ENCODE data around the gene CATSPER3.
A peak's percentile ranks its signal among the peaks of the same experiment; 100 is the strongest.

The CATSPER3 gene

DNA sequence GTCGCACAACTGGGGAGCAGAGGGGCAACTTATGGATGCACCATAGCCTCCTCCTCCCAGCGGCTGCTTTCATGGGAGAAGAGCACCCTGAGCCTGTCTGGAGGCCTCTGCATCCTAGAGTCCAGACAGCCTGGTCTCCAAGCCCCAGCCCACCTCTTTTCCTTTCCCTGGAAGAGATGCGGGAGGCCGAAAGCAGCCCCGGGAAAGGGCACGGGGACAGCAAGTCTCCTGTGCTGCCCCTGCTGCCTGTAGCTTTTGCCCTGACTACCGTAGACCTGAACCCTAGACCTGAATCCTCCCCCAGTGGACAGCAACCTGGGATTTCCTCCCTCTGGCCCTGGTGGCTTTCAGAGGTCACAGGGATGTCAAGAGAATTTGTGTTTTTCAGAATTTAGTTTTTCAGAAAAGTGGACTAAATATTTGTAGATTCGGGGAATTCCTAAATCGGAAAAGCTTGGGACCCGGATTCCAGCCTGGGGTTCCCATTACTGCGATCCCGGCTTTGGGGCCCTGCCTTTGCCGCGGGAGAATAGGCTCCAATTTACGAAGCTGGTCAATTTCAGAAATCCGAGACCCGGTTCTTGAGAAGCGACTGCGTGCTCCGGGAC lies 70.6 kb downstream of the CATSPER3 start:
- no peak overlapping the region for H3K27ac Mint-ChIP-seq
- no peak overlapping the region for H3K4me3 Mint-ChIP-seq
- peaks cover 92% of the 10 kb centered on the region for H3K27me3 Mint-ChIP-seq (ENCODE audit: low read depth, poor library complexity)
- TF ChIP-seq, protein P1, sequence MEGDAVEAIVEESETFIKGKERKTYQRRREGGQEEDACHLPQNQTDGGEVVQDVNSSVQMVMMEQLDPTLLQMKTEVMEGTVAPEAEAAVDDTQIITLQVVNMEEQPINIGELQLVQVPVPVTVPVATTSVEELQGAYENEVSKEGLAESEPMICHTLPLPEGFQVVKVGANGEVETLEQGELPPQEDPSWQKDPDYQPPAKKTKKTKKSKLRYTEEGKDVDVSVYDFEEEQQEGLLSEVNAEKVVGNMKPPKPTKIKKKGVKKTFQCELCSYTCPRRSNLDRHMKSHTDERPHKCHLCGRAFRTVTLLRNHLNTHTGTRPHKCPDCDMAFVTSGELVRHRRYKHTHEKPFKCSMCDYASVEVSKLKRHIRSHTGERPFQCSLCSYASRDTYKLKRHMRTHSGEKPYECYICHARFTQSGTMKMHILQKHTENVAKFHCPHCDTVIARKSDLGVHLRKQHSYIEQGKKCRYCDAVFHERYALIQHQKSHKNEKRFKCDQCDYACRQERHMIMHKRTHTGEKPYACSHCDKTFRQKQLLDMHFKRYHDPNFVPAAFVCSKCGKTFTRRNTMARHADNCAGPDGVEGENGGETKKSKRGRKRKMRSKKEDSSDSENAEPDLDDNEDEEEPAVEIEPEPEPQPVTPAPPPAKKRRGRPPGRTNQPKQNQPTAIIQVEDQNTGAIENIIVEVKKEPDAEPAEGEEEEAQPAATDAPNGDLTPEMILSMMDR (IDR thresholded peaks at IDR 0.05), result no peak
- H3K36me3 Mint-ChIP-seq (ENCODE audit: low read depth), result no peaks in the 10 kb centered on the region
- no peak for DNase-seq
- H3K4me1 Mint-ChIP-seq, result peaks cover 11% of the 10 kb centered on the region
- no peaks in the 10 kb centered on the region for H3K9me3 Mint-ChIP-seq

- no peak for DNase-seq
- H3K4me1 Mint-ChIP-seq, result peaks cover 9% of the 10 kb centered on the region
- no peak overlapping the region for H3K27ac Mint-ChIP-seq
- TF ChIP-seq, protein P1 (IDR thresholded peaks at IDR 0.05), result no peak
- no peaks in the 10 kb centered on the region for H3K9me3 Mint-ChIP-seq
- H3K27me3 Mint-ChIP-seq (ENCODE audit: low read depth, poor library complexity), result peaks cover 94% of the 10 kb centered on the region
- no peak overlapping the region for H3K4me3 Mint-ChIP-seq
- no peaks in the 10 kb centered on the region for H3K36me3 Mint-ChIP-seq (ENCODE audit: low read depth)
These were observed 71.1 kb downstream of the CATSPER3 start for GRCh38 chr5:135038813-135039270.

GRCh38 chr5:135039271-135040033 lies 71.7 kb downstream of the CATSPER3 start:
- peaks cover 98% of the 10 kb centered on the region for H3K27me3 Mint-ChIP-seq (ENCODE audit: low read depth, poor library complexity)
- no peak overlapping the region for H3K4me3 Mint-ChIP-seq
- H3K36me3 Mint-ChIP-seq (ENCODE audit: low read depth), result no peaks in the 10 kb centered on the region
- H3K27ac Mint-ChIP-seq, result no peak overlapping the region
- TF ChIP-seq, protein P1 (IDR thresholded peaks at IDR 0.05), result no peak
- H3K9me3 Mint-ChIP-seq, result no peaks in the 10 kb centered on the region
- peak; percentile 59 for DNase-seq
- H3K4me1 Mint-ChIP-seq, result peaks cover 7% of the 10 kb centered on the region

DNA sequence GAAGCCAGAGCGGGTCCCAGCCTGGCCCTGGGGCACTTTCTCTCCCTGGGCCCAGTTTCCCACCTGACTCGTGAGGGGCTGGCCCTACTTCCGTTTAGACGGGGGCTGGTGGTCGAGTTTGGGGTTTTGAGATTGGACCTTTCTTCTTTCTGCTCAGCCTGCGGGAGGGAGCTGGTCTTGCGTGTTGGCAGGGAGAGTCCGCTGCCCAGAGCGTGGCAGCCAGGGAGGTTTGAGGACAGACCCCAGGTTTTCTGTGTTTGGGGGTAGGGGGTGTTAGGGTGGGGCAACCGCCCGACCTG lies 72.3 kb downstream of the CATSPER3 start:
- TF ChIP-seq, protein P1 (IDR thresholded peaks at IDR 0.05), result no peak
- Mint-ChIP-seq H3K27ac (no peak overlapping the region), H3K36me3 (ENCODE audit: low read depth) (no peaks in the 10 kb centered on the region), H3K4me3 (peak overlapping the region; percentile 49), H3K27me3 (ENCODE audit: low read depth, poor library complexity) (peaks cover 97% of the 10 kb centered on the region), H3K9me3 (no peaks in the 10 kb centered on the region), H3K4me1 (peaks cover 2% of the 10 kb centered on the region)
- no peak for DNase-seq

- Mint-ChIP-seq H3K27me3 (ENCODE audit: low read depth, poor library complexity) (peaks cover 96% of the 10 kb centered on the region), H3K9me3 (no peaks in the 10 kb centered on the region), H3K27ac (no peak overlapping the region), H3K36me3 (ENCODE audit: low read depth) (no peaks in the 10 kb centered on the region), H3K4me1 (no peaks in the 10 kb centered on the region), H3K4me3 (peak overlapping the region; percentile 49)
- peak; percentile 57 for DNase-seq
- TF ChIP-seq, protein P1 (IDR thresholded peaks at IDR 0.05), result no peak
These were observed 72.8 kb downstream of the CATSPER3 start for GRCh38 chr5:135040333-135041144.

Data from nephron progenitor cell (in vitro differentiated cells).